Osteocyte (in vitro differentiated cells): ENCODE measurements around the gene SEC61B. TPM values are rescaled to one million over a fixed set of nuclear protein-coding genes. Genes with fewer than 3 reads are reported as not detected.

ENCODE experiments used
- DNase-seq: peaks from one replicate; pipeline ENCODE4 v3.0.0; 2021; ENCODE audit warnings: mixed read lengths; ENCODE audit not compliant: unreplicated experiment; ENCODE audit errors: extremely low spot score
- H3K27ac Mint-ChIP-seq: one replicate; pipeline ENCODE4 v1.8.0; 2021; ENCODE audit warnings: mild to moderate bottlenecking, mixed read lengths; ENCODE audit not compliant: unreplicated experiment
- H3K27me3 Mint-ChIP-seq: one replicate; pipeline ENCODE4 v1.8.0; 2021; ENCODE audit warnings: mixed read lengths; ENCODE audit not compliant: unreplicated experiment
- H3K36me3 Mint-ChIP-seq: one replicate; pipeline ENCODE4 v1.8.0; 2021; ENCODE audit warnings: mixed read lengths; ENCODE audit not compliant: unreplicated experiment
- H3K4me1 Mint-ChIP-seq: one replicate; pipeline ENCODE4 v1.8.0; 2021; ENCODE audit warnings: mixed read lengths; ENCODE audit not compliant: unreplicated experiment
- H3K4me3 Mint-ChIP-seq: one replicate; pipeline ENCODE4 v1.8.0; 2021; ENCODE audit warnings: mild to moderate bottlenecking, moderate library complexity, mixed read lengths; ENCODE audit not compliant: unreplicated experiment
- H3K9me3 Mint-ChIP-seq: one replicate; pipeline ENCODE4 v1.8.0; 2021; ENCODE audit warnings: mixed read lengths; ENCODE audit not compliant: unreplicated experiment
- CTCF ChIP-seq: fragments of 200-600 bp; sonication (generic); IDR thresholded peaks from 2 replicates; pipeline ENCODE4 v1.5.0; 2021; ENCODE audit warnings: antibody characterized with exemption, mild to moderate bottlenecking, moderate library complexity
- total RNA-seq: library from RNA; stranded (reverse); gene quantifications from 2 replicates; pipeline ENCODE4 v1.2.1, GENCODE V29; 2021

The SEC61B gene
- total RNA-seq, 1 donor from 2014 or later: 148 TPM

- H3K4me1 Mint-ChIP-seq: peaks cover 2% of the 10 kb centered on the region
- TF ChIP-seq CTCF: no peak
- H3K9me3 Mint-ChIP-seq: no peaks in the 10 kb centered on the region
- H3K27me3 Mint-ChIP-seq: peaks cover 9% of the 10 kb centered on the region
- DNase-seq: no peak
- no peak overlapping the region for H3K27ac Mint-ChIP-seq
- H3K4me3 Mint-ChIP-seq: no peak overlapping the region
- H3K36me3 Mint-ChIP-seq: no peaks in the 10 kb centered on the region
Observed at GRCh38 chr9:99182356-99182755, 39.7 kb upstream of the SEC61B start.

DNA sequence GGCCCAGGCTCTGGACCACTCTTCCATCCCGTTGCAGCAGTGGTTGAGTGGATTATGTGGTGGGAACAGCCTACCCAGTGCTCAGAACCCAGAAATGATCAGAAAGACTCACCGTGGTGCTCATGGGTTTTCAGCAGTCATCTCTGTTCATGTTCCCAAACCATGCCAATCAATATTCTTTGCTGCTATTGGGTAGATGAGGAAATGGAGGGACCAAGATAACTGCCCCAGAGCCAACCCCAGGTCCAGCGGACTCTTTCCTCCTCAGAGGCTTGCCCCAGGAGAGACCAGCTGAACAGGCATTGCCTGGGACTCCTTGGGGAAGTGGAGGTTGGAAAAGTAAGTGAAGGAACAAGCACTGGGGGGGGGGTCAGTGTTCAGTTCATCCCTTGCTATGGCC lies 38.5 kb upstream of the SEC61B start:
- Mint-ChIP-seq H3K27ac (no peak overlapping the region), H3K4me1 (peaks cover 2% of the 10 kb centered on the region), H3K9me3 (no peaks in the 10 kb centered on the region), H3K27me3 (peaks cover 20% of the 10 kb centered on the region), H3K36me3 (no peaks in the 10 kb centered on the region), H3K4me3 (no peak overlapping the region)
- no peak for TF ChIP-seq CTCF
- no peak for DNase-seq

DNA sequence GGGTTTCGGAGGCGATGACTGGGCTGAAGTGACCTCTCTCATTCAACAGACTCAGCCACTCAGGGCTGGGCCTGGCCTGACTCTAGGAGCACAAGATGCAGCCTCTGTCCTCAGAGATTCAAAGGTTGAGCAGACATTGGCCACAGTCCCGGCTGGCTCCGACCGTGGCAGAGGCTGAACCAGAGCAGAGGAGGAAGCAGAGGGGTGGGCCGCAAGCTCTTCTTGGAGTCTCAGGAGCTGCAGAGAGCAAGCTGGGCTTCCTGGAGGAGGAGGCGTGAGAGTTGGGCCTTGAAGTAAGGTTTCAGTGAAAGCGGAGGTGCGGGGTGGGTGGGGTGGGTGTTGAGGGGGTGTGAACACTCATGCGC lies 38.0 kb upstream of the SEC61B start:
- H3K4me1 Mint-ChIP-seq: peaks cover 2% of the 10 kb centered on the region
- H3K9me3 Mint-ChIP-seq: no peaks in the 10 kb centered on the region
- no peak for TF ChIP-seq CTCF
- H3K27me3 Mint-ChIP-seq: peaks cover 24% of the 10 kb centered on the region
- H3K36me3 Mint-ChIP-seq: no peaks in the 10 kb centered on the region
- no peak for DNase-seq
- no peak overlapping the region for H3K4me3 Mint-ChIP-seq
- H3K27ac Mint-ChIP-seq: peak overlapping the region; percentile 8

DNA sequence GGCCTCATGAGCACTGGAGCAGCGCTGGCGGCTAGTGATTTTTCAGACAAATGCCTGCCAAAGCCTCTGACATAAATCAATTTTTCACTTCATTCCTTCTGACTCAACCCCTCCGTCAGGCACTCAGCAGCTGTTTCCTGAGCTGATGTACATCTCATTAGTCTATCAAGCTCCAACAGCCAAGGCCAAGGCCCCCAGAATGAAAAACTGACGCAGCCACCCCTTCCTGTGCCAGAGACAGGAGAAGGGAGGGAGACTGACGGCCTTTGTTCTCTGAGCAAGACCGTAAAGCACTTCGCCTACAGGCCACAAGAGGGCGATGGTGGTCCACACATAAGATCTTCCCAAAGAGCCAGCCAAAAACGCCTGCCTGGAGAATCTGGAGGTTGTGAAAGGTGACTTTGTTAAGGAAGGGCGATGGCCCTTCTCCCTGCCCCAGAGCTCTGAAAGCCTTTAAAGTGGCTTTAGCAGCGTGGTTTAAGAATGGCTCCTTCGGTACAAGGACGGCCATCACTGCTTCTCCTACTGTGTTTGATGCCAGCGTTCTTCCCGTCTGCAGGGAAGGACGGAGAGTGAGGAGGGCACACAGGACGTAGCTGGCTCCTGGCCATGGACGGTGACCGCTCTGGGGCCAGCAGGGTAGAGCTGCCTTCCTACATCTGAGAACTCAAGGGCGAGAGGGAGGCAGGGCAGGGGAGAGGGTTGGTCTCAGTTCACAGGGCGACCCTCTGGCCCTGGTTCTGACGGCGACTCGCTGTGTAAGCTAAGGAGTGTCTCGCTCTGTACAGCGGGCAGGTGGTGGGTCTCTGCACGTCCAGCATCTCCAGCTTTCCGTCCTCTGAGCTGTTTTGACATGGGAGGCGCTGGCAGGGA lies 37.4 kb upstream of the SEC61B start:
- Mint-ChIP-seq H3K27ac (peak overlapping the region; percentile 58), H3K36me3 (no peaks in the 10 kb centered on the region), H3K4me3 (no peak overlapping the region), H3K4me1 (peaks cover 2% of the 10 kb centered on the region), H3K9me3 (no peaks in the 10 kb centered on the region), H3K27me3 (peaks cover 29% of the 10 kb centered on the region)
- peak; percentile 90 for DNase-seq
- peak; percentile 94 for TF ChIP-seq CTCF

DNA sequence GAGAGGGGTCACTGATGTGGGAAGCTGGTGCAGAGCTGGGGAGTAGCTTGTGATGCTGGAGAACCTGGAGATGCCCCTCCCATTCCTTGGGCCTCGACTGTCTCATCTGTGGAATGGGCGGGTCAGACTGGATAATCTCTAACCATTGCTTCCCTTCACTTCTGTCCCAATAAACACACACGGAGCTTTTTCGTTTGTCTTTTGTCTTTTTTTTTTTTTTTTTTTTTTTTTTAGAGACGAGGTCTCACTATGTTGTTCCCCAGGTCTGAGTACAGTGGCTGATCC lies 36.8 kb upstream of the SEC61B start:
- Mint-ChIP-seq H3K27ac (no peak overlapping the region), H3K4me3 (no peak overlapping the region), H3K27me3 (peaks cover 30% of the 10 kb centered on the region), H3K36me3 (no peaks in the 10 kb centered on the region), H3K4me1 (peaks cover 6% of the 10 kb centered on the region), H3K9me3 (no peaks in the 10 kb centered on the region)
- no peak for TF ChIP-seq CTCF
- DNase-seq: no peak
